HUES6 (cell line): ENCODE results near the gene FAM24B.

Experiments used
- H3K27ac ChIP-seq: 2 replicates; pipeline ENCODE4 v1.7.0; 2013; ENCODE audit warnings: low read depth, mild to moderate bottlenecking, low read length, inconsistent platforms
- H3K27me3 ChIP-seq: 2 replicates; pipeline ENCODE4 v1.6.1; 2013; ENCODE audit warnings: low read length; ENCODE audit not compliant: control insufficient read depth, insufficient read depth
- H3K36me3 ChIP-seq: 2 replicates; pipeline ENCODE4 v1.6.1; 2013; ENCODE audit warnings: low read length; ENCODE audit not compliant: control insufficient read depth, insufficient read depth
- H3K4me1 ChIP-seq: 2 replicates; pipeline ENCODE4 v1.6.1; 2013; ENCODE audit warnings: low read length; ENCODE audit not compliant: control insufficient read depth, insufficient read depth
- H3K4me3 ChIP-seq: 2 replicates; pipeline ENCODE4 v1.5.1; 2013; ENCODE audit warnings: low read depth, low read length
- H3K9ac ChIP-seq: one replicate; pipeline ENCODE4 v1.6.1; 2013; ENCODE audit warnings: mild to moderate bottlenecking, low read length
- H3K9me3 ChIP-seq: 2 replicates; pipeline ENCODE4 v1.6.1; 2013; ENCODE audit warnings: low read depth, low read length; ENCODE audit not compliant: control insufficient read depth, insufficient read depth

The FAM24B gene

GRCh38 chr10:122822973-122823690 lies 56.2 kb downstream of the FAM24B start:
- Histone ChIP-seq H3K27ac (no peak overlapping the region), H3K4me3 (no peak overlapping the region), H3K27me3 (no peaks in the 10 kb centered on the region), H3K4me1 (no peaks in the 10 kb centered on the region), H3K9ac (no peak overlapping the region), H3K36me3 (no peaks in the 10 kb centered on the region), H3K9me3 (no peaks in the 10 kb centered on the region)

- Histone ChIP-seq H3K27me3 (no peaks in the 10 kb centered on the region), H3K9me3 (no peaks in the 10 kb centered on the region)
These were observed 57.6 kb downstream of the FAM24B start for GRCh38 chr10:122821808-122822207.

DNA sequence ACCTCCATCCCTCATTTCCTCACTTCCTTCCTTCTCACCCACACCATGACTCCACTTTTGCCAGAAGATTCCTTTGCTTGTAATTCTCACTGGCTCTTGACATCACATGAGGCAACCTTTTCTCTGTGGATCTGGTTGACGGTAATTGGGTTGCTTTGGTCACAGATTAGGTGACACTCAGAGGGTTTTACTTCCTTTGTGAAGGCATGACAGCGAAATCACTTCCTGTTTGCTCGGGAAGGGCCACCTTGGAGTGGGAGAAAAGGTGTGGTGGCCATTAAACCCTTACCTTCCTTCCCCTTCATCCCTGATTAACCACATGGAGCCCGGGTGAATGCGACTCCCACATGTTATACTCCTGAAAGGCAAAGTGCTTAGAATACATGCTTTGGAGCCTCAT lies 63.9 kb downstream of the FAM24B start:
- Histone ChIP-seq H3K9me3 (no peaks in the 10 kb centered on the region), H3K27ac (no peak overlapping the region), H3K4me3 (no peak overlapping the region), H3K36me3 (no peaks in the 10 kb centered on the region), H3K4me1 (no peaks in the 10 kb centered on the region), H3K9ac (no peak overlapping the region), H3K27me3 (no peaks in the 10 kb centered on the region)

More at GRCh38 chr10:122821808-122822207, 57.6 kb downstream of the FAM24B start:
- Histone ChIP-seq H3K4me1 (no peaks in the 10 kb centered on the region), H3K9ac (no peak overlapping the region), H3K27ac (no peak overlapping the region), H3K4me3 (no peak overlapping the region), H3K36me3 (no peaks in the 10 kb centered on the region)

DNA sequence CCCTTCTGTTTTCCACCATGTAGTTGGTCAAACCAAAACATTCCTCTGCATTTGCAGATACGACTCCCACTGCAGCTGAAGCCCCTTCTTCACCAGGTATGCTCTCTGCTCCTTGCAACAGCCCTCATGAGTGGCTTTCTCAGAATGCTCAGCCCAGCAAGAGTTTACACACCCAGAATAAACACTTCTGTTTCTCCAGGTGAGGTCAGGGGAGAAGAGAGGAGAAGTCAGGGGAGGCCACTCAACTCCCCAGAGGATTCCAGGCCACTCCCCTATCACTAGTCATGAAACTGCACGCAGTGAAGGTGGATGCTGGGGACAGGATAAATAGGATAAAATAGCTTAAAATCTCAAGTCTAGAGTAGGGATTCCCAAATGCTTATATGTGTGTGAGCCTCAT lies 64.9 kb downstream of the FAM24B start:
- no peak overlapping the region for H3K27ac ChIP-seq
- no peaks in the 10 kb centered on the region for H3K27me3 ChIP-seq
- H3K9me3 ChIP-seq, result no peaks in the 10 kb centered on the region
- no peaks in the 10 kb centered on the region for H3K4me1 ChIP-seq
- no peaks in the 10 kb centered on the region for H3K36me3 ChIP-seq
- no peak overlapping the region for H3K4me3 ChIP-seq
- H3K9ac ChIP-seq, result no peak overlapping the region

DNA sequence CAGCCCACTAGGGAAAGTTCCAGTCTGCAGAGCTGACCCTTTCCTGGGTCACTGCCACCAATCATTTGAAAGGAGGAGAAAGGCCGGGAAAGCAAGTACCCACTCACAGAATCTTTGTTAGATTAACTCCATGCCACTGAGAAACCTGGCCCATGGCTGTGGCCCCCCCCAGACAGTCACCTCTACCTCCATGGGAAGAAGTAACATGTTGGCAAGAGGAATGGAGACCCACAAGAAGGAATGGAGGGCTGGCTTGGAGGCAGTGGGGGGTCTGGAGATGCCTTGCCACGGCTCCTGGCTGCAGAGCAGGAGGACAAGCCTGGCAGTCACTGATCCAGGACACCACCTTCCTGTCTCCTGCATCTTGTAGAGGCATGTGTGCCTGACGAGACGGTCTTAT lies 66.6 kb downstream of the FAM24B start:
- Histone ChIP-seq H3K27ac (no peak overlapping the region), H3K9ac (no peak overlapping the region), H3K9me3 (no peaks in the 10 kb centered on the region), H3K4me3 (no peak overlapping the region), H3K27me3 (no peaks in the 10 kb centered on the region), H3K4me1 (no peaks in the 10 kb centered on the region), H3K36me3 (no peaks in the 10 kb centered on the region)

GRCh38 chr10:122802282-122802681 lies 77.1 kb downstream of the FAM24B start:
- Histone ChIP-seq H3K9me3 (no peaks in the 10 kb centered on the region), H3K4me1 (no peaks in the 10 kb centered on the region), H3K36me3 (no peaks in the 10 kb centered on the region), H3K27me3 (no peaks in the 10 kb centered on the region), H3K9ac (no peak overlapping the region), H3K27ac (no peak overlapping the region), H3K4me3 (no peak overlapping the region)
